Muscle of leg (tissue), 11 donors: ENCODE measurements around the gene VPS51. TPM values are rescaled to one million over a fixed set of nuclear protein-coding genes. Genes with fewer than 3 reads are reported as not detected.
"Not testable (repeated sequence)": the region's sequence is repeated elsewhere in the genome, so short reads cannot be mapped to it uniquely, and the experiment has no call there.

Experiments used
- DNase-seq: peaks from one replicate; pipeline ENCODE4 v3.0.0; 2013
- H3K27ac ChIP-seq: one replicate; pipeline ENCODE4 v1.5.1; 2013; ENCODE audit warnings: mild to moderate bottlenecking, low read length, control low read depth
- H3K27me3 ChIP-seq: one replicate; pipeline ENCODE4 v1.6.1; 2013; ENCODE audit warnings: low read length; ENCODE audit not compliant: control insufficient read depth, insufficient read depth
- H3K36me3 ChIP-seq: one replicate; pipeline ENCODE4 v1.6.1; 2013; ENCODE audit warnings: low read length; ENCODE audit not compliant: control insufficient read depth, insufficient read depth
- H3K4me1 ChIP-seq: one replicate; pipeline ENCODE4 v1.6.1; 2013; ENCODE audit warnings: low read length; ENCODE audit not compliant: control insufficient read depth, insufficient read depth
- H3K4me3 ChIP-seq: one replicate; pipeline ENCODE4 v1.5.1; 2013; ENCODE audit warnings: low read length, control low read depth
- H3K9me3 ChIP-seq: replicated peaks from 2 replicates; pipeline ENCODE4 v1.6.1; 2013; ENCODE audit warnings: low read depth, low read length; ENCODE audit not compliant: control insufficient read depth
- WGBS: methylation state at CpG from one replicate; pipeline ENCODE4 v1.1.5; 2013; ENCODE audit warnings: missing lambda C conversion rate; ENCODE audit not compliant: insufficient coverage; 5-methylcytosine and 5-hydroxymethylcytosine counted together
- polyA plus RNA-seq, 8 donors: library from polyadenylated mRNA; unstranded; fragments of 120-200 nt; gene quantifications; one replicate each; pipeline versions ENCODE4 v1.2.1 to v1.2.3, GENCODE V29; 2013; ENCODE audit warnings: inconsistent platforms in 1 of 8, low replicate concordance in 1 of 8; ENCODE audit not compliant: insufficient read length in 8 of 8, insufficient read depth in 1 of 8
- total RNA-seq: library from RNA; stranded (reverse); fragments of 120-200 nt; gene quantifications from one replicate; pipeline ENCODE4 v1.2.4, GENCODE V29; 2013

Gene VPS51
- total and polyA plus RNA-seq, 9 donors: 109 to 147 (median 135) TPM

- peaks cover 32% of the 10 kb centered on the region for H3K4me1 ChIP-seq
- H3K4me3 ChIP-seq: peak overlapping the region; percentile 82
- no peaks in the 10 kb centered on the region for H3K9me3 ChIP-seq
- WGBS: 0% methylated on average over 15 of the region's 20 CpGs
- H3K27me3 ChIP-seq: no peaks in the 10 kb centered on the region
- peaks cover 45% of the 10 kb centered on the region for H3K36me3 ChIP-seq
- peak; percentile 94 for DNase-seq
- H3K27ac ChIP-seq: peak overlapping the region; percentile 97
These were observed 37.7 kb downstream of the VPS51 start for GRCh38 chr11:65133724-65134123.

GRCh38 chr11:65134240-65134951 lies 38.4 kb downstream of the VPS51 start, which contains the start of gene SYVN1:
Gene SYVN1, minus strand, starts transcription at chr11:65134519. Its CDS starts 918 bp downstream, at chr11:65133601.
- peaks cover 38% of the 10 kb centered on the region for H3K36me3 ChIP-seq
- WGBS: 0% methylated on average over 47 of the region's 60 CpGs
- H3K4me1 ChIP-seq: peaks cover 32% of the 10 kb centered on the region
- H3K27ac ChIP-seq: peak within 1 kb of the TSS; percentile 97
- H3K9me3 ChIP-seq: no peaks in the 10 kb centered on the region
- peak; percentile 96 for DNase-seq
- no peaks in the 10 kb centered on the region for H3K27me3 ChIP-seq
- H3K4me3 ChIP-seq: peak within 1 kb of the TSS; percentile 82

GRCh38 chr11:65134952-65135632 lies 39.1 kb downstream of the VPS51 start:
- Histone ChIP-seq H3K9me3 (no peaks in the 10 kb centered on the region), H3K27ac (peak overlapping the region; percentile 97), H3K4me1 (peaks cover 32% of the 10 kb centered on the region), H3K36me3 (peaks cover 31% of the 10 kb centered on the region), H3K4me3 (peak overlapping the region; percentile 82), H3K27me3 (no peaks in the 10 kb centered on the region)
- DNase-seq: peak; percentile 98
- WGBS: 1% methylated on average over 20 of the region's 24 CpGs

- Histone ChIP-seq H3K27ac (peak overlapping the region; percentile 97), H3K9me3 (no peaks in the 10 kb centered on the region), H3K36me3 (peaks cover 25% of the 10 kb centered on the region), H3K27me3 (no peaks in the 10 kb centered on the region), H3K4me1 (peaks cover 32% of the 10 kb centered on the region), H3K4me3 (peak overlapping the region; percentile 82)
- peak; percentile 17 for DNase-seq
- 42% methylated on average over 8 of the region's 11 CpGs for WGBS
These were observed 39.7 kb downstream of the VPS51 start for GRCh38 chr11:65135633-65136145.

GRCh38 chr11:65136515-65137096 lies 40.6 kb downstream of the VPS51 start:
- Histone ChIP-seq H3K27ac (no peak overlapping the region), H3K9me3 (no peaks in the 10 kb centered on the region), H3K4me3 (no peak overlapping the region), H3K4me1 (peaks cover 32% of the 10 kb centered on the region), H3K27me3 (peaks cover 3% of the 10 kb centered on the region), H3K36me3 (peaks cover 16% of the 10 kb centered on the region)
- 82% methylated on average over 15 of the region's 15 CpGs for WGBS
- DNase-seq: peak; percentile 4

- DNase-seq: no peak
- Histone ChIP-seq H3K27me3 (peaks cover 5% of the 10 kb centered on the region), H3K36me3 (no peaks in the 10 kb centered on the region), H3K27ac (no peak overlapping the region), H3K4me3 (no peak overlapping the region), H3K4me1 (no peaks in the 10 kb centered on the region), H3K9me3 (no peaks in the 10 kb centered on the region)
- WGBS: 92% methylated on average over 5 of the region's 7 CpGs
These were observed 46.0 kb downstream of the VPS51 start for GRCh38 chr11:65141896-65142494.

- Histone ChIP-seq H3K4me3 (no peak overlapping the region), H3K4me1 (peaks cover 14% of the 10 kb centered on the region), H3K9me3 (peaks cover 4% of the 10 kb centered on the region), H3K36me3 (no peaks in the 10 kb centered on the region), H3K27ac (no peak overlapping the region), H3K27me3 (no peaks in the 10 kb centered on the region)
- DNase-seq: no peak
- WGBS: no CpG with 5 or more reads among the region's 2 CpGs
These were observed 51.5 kb downstream of the VPS51 start for GRCh38 chr11:65147352-65148075.

- H3K4me3 ChIP-seq: no peak overlapping the region
- H3K9me3 ChIP-seq: peaks cover 4% of the 10 kb centered on the region
- H3K27me3 ChIP-seq: peaks cover 2% of the 10 kb centered on the region
- no peak overlapping the region for H3K27ac ChIP-seq
- H3K4me1 ChIP-seq: peaks cover 14% of the 10 kb centered on the region
- WGBS: 77% methylated on average over 2 of the region's 5 CpGs
- H3K36me3 ChIP-seq: no peaks in the 10 kb centered on the region
- DNase-seq: no peak
These were observed 52.6 kb downstream of the VPS51 start for GRCh38 chr11:65148657-65149056.

GRCh38 chr11:65150131-65150508 lies 54.1 kb downstream of the VPS51 start:
- H3K4me1 ChIP-seq: peaks cover 14% of the 10 kb centered on the region
- DNase-seq, H3K27me3 ChIP-seq, H3K4me3 ChIP-seq, H3K36me3 ChIP-seq, H3K9me3 ChIP-seq: not testable (repeated sequence)
- peak overlapping the region; percentile 67 for H3K27ac ChIP-seq
- WGBS: 49% methylated on average over 3 of the region's 10 CpGs
